NCI-H345 treated with DMSO at 0.1 percent for 48 hours (cell line): ENCODE measurements around the gene AP5S1.

Source experiments
- DNase-seq: peaks from one replicate; lab custom pipeline; 2025; ENCODE audit not compliant: unreplicated experiment; lab: John Stamatoyannopoulos, UW

AP5S1 gene

GRCh38 chr20:3873507-3873906 is 53.2 kb downstream of the AP5S1 start:
- no peak for DNase-seq

- no peak for DNase-seq
These were observed 54.0 kb downstream of the AP5S1 start for GRCh38 chr20:3874194-3874844.

- DNase-seq = no peak
These were observed 55.1 kb downstream of the AP5S1 start for GRCh38 chr20:3875378-3875974.

DNA sequence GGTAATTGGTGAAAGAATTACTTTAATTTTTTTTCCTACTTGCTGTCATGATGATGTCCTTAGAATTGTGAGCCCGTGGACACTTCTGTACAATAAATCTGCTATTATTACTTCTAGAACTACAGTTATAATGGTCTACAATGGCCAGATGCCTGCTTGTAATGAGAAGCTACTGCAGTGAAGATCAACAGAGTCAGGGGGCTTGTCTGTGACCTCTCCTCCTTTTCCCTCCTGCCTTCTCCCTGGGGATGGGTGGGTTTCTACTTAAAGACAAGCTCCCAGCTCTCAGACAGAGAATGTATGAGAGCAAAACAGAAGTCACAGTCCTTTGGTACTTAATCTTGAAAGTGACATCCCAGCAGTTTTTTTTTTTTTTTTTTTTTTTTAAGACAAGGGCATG is 55.7 kb downstream of the AP5S1 start:
- DNase-seq = no peak

DNA sequence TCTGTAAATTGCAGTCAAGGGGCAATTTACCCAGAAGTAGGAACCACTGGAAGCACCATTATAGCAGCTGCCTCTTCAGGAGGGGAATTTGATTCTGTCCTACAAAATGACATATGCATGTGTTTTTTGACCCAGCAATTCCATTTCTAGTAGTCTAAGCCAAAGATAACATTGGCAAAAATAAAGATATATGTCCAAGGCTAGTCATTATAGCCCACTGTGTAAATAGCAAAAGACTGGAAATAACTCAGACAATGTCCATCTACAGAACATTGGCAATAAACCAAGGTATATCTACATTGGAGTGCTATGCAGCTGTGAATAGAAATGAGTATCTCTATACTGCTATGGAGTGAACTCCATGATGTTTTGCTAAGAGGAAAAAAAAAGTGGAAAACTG is 56.3 kb downstream of the AP5S1 start:
- DNase-seq = no peak
